ENCODE data around the gene AKAP13. TPM values are rescaled to one million over a fixed set of nuclear protein-coding genes. Genes with fewer than 3 reads are reported as not detected.
"Not testable (repeated sequence)": the region's sequence is repeated elsewhere in the genome, so short reads cannot be mapped to it uniquely, and the experiment has no call there.

Gene AKAP13
- total and polyA plus RNA-seq, 3 donors from 2014 or later, result 79.5 to 207 (median 187) TPM

DNA sequence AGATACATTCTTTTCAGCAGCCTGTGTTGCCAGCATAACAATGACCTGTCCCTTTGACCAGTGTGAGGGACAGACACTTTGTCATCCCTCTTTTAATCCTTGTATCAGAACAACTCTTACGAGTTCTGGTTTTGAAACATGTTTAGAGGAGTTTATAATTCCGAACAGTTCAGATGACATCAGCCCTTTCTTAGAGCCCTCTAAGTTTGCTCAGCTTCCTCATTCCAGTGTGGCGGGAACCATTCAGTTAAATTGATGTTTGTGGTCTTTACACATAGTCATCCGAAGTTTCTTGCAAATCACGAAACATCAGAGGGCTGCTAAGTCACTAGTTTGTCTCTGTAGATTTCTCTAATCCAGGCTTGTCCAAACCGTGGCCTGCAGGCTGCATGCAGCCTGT, 102.5 kb downstream of the AKAP13 start:
- DNase-seq, result no peak
- Histone ChIP-seq H3K27me3 (no peaks in the 10 kb centered on the region), H3K36me3 (ENCODE audit: low read depth, missing control alignments) (no peaks in the 10 kb centered on the region), H3K4me1 (peaks cover 5% of the 10 kb centered on the region), H3K9me3 (no peaks in the 10 kb centered on the region), H3K4me3 (no peak overlapping the region), H3K27ac (no peak overlapping the region)
- intact Hi-C loops (cut with DNase I; ENCODE audit: low total_unique reads), result no loop called here
- TF ChIP-seq POLR2A (IDR thresholded peaks at IDR 0.05), result no peak
- TF ChIP-seq, protein P1, sequence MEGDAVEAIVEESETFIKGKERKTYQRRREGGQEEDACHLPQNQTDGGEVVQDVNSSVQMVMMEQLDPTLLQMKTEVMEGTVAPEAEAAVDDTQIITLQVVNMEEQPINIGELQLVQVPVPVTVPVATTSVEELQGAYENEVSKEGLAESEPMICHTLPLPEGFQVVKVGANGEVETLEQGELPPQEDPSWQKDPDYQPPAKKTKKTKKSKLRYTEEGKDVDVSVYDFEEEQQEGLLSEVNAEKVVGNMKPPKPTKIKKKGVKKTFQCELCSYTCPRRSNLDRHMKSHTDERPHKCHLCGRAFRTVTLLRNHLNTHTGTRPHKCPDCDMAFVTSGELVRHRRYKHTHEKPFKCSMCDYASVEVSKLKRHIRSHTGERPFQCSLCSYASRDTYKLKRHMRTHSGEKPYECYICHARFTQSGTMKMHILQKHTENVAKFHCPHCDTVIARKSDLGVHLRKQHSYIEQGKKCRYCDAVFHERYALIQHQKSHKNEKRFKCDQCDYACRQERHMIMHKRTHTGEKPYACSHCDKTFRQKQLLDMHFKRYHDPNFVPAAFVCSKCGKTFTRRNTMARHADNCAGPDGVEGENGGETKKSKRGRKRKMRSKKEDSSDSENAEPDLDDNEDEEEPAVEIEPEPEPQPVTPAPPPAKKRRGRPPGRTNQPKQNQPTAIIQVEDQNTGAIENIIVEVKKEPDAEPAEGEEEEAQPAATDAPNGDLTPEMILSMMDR (IDR thresholded peaks at IDR 0.05), result no peak
- WGBS, 2 donors, result 68 to 74% methylated on average over 6 of the region's 6 CpGs

DNA sequence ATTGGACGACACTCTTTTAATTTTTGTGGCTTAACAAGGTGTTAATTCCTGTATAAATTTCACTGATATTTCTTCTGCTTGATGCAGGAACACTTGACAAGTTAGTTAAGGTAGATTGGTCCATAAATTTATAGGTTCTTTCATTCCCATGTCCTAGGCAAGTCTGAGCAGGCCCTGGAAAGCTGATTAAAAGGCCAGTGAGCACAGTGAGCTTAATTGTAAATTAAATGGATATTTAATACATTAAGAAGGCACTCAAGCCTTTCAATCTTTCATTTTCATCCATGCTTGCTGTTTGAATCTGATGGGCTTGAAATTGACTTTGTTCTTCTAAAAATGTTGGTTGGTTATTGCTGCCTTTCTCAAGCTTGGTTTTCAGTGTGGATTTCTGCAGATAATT, 103.6 kb downstream of the AKAP13 start:
- H3K9me3 ChIP-seq; intact Hi-C loops (cut with DNase I; ENCODE audit: low total_unique reads); H3K4me1 ChIP-seq; H3K27ac ChIP-seq; H3K36me3 ChIP-seq (ENCODE audit: low read depth, missing control alignments); H3K27me3 ChIP-seq; H3K4me3 ChIP-seq; DNase-seq: not testable (repeated sequence)
- WGBS, 2 donors, result 96% methylated on average over 1 of the region's 1 CpG

DNA sequence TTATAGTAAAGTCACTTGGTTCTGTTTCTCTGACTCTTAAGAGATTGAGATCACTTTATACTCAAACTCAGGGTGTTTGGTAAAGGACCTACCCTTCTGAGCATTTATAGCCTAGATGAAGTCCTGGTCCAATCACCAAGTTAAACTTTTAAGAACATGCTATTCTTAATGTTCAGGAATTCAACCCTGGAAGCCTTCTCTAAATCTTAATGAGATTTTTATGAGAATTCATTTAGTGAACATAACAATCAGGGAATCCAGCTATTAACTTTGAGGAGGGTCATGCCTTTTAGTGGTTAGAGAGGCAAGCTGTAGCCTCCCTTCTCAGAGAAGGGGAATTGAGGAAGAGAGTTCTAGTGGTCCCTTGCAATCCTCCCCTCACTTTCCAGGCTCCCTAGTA, 104.5 kb downstream of the AKAP13 start:
- DNase-seq; H3K27me3 ChIP-seq; intact Hi-C loops (cut with DNase I; ENCODE audit: low total_unique reads); H3K36me3 ChIP-seq (ENCODE audit: low read depth, missing control alignments); H3K4me3 ChIP-seq; H3K4me1 ChIP-seq; H3K27ac ChIP-seq; H3K9me3 ChIP-seq: not testable (repeated sequence)

DNA sequence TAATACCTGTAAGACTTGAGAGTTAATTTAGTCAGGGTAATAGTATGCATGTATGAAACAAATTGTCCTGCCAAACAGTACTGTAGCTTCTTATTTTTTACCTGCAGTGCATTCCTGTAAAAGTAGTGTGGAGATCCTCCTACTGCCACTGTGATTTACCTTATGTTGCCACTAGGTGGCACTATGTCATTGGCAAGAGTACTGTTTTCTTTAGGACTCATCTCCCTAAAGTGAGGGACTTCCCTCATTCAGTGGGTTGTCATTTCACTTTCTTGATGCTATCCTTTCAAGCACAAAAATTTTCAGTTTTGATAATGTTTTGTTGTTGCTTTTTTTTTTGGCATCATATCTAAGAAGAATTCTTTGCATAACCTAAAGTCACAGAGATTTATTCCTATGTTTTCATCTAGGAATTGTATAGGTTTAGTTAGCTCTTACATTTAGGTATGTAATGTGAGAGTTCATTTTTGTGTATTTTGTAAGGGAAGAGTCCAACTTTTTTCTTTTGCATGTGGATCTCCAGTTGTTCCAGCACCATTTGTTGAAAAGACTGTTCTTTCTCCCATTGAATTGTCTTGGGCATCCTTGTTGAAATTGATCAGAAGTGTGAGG, 105.7 kb downstream of the AKAP13 start:
- Histone ChIP-seq H3K36me3 (ENCODE audit: low read depth, missing control alignments) (no peaks in the 10 kb centered on the region), H3K27ac (no peak overlapping the region), H3K27me3 (no peaks in the 10 kb centered on the region), H3K4me1 (no peaks in the 10 kb centered on the region), H3K4me3 (no peak overlapping the region), H3K9me3 (no peaks in the 10 kb centered on the region)
- no peak for TF ChIP-seq POLR2A (IDR thresholded peaks at IDR 0.05)
- TF ChIP-seq, protein P1 (IDR thresholded peaks at IDR 0.05), result peak; percentile 62 to 81 (median 71)
- DNase-seq, result peak; percentile 77
- intact Hi-C loops (cut with DNase I; ENCODE audit: low total_unique reads), result no loop called here

DNA sequence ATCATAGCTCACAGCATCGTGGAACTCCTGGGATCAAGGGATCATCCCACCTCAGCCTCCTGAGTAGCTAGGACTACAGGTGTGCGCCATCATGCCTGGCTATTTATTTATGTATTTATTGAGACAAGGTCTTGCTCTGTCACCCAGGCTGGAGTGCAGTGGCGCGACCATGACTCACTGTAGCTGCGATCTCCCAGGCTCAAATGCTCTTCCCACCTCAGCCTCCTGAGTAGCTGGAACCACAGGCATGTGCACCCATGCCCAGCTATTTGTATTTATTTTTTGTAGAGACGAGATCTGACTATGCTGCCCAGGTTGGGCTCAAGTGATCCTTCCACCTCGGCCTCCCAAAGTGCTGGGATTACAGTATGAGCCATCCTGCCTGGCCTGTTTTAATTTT, 107.4 kb downstream of the AKAP13 start:
- H3K4me1 ChIP-seq; H3K9me3 ChIP-seq; intact Hi-C loops (cut with DNase I; ENCODE audit: low total_unique reads); H3K27me3 ChIP-seq; H3K27ac ChIP-seq; H3K4me3 ChIP-seq; DNase-seq; H3K36me3 ChIP-seq (ENCODE audit: low read depth, missing control alignments): not testable (repeated sequence)
- WGBS, 2 donors, result 94 to 95% methylated on average over 7 of the region's 7 CpGs

DNA sequence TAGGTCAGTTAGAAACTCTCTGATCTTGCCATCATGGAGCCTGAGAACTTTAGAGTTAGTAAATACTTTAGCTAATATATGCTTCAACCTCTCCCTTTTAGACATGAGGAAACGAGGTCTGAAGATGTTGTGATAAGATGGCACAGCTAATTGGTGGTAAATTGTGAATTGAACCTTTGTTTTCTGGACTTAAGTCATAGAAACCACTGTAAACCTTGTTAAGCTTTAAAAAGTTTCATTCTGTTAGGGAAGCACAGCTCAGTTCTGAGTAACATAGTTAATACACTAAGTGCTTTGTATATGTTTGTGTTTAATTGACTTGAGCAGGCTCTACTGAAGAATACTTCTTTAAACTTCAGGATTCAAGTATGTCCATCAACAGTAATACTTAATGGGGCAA, 108.6 kb downstream of the AKAP13 start:
- intact Hi-C loops (cut with DNase I; ENCODE audit: low total_unique reads), result no loop called here
- TF ChIP-seq, protein P1 (IDR thresholded peaks at IDR 0.05), result no peak
- TF ChIP-seq POLR2A (IDR thresholded peaks at IDR 0.05), result no peak
- no peaks in the 10 kb centered on the region for H3K4me1 ChIP-seq
- H3K27ac ChIP-seq, result no peak overlapping the region
- H3K4me3 ChIP-seq, result no peak overlapping the region
- WGBS, 2 donors, result 55 to 67% methylated on average over 1 of the region's 1 CpG
- no peaks in the 10 kb centered on the region for H3K9me3 ChIP-seq
- no peak for DNase-seq
- no peaks in the 10 kb centered on the region for H3K27me3 ChIP-seq
- no peaks in the 10 kb centered on the region for H3K36me3 ChIP-seq (ENCODE audit: low read depth, missing control alignments)

Data from testis (tissue), 3 donors.